Right renal cortex interstitium (tissue), 3 donors: ENCODE results near the gene MAD1L1. TPM values are rescaled to one million over a fixed set of nuclear protein-coding genes. Genes with fewer than 3 reads are reported as not detected.

Experiments used
- DNase-seq, 3 donors: peaks; one replicate each; pipeline ENCODE4 v3.0.0-alpha.2; 2013; ENCODE audit warnings: low read depth in 3 of 3, low spot score in 2 of 3
- polyA plus RNA-seq, 3 donors: library from polyadenylated mRNA; unstranded; fragments of 120-200 nt; gene quantifications; one replicate each; pipeline ENCODE4 v1.2.1, GENCODE V29; 2013; ENCODE audit not compliant: insufficient read length in 3 of 3

The MAD1L1 gene
- polyA plus RNA-seq, 3 donors = 22.9 to 26.0 (median 25.1) TPM

- DNase-seq = no peak
These were observed 29.6 kb downstream of the MAD1L1 start for GRCh38 chr7:2202901-2203765.

- DNase-seq = no peak
These were observed 30.4 kb downstream of the MAD1L1 start for GRCh38 chr7:2202361-2202761.

GRCh38 chr7:2201686-2202360 is 30.9 kb downstream of the MAD1L1 start:
- no peak for DNase-seq

DNA sequence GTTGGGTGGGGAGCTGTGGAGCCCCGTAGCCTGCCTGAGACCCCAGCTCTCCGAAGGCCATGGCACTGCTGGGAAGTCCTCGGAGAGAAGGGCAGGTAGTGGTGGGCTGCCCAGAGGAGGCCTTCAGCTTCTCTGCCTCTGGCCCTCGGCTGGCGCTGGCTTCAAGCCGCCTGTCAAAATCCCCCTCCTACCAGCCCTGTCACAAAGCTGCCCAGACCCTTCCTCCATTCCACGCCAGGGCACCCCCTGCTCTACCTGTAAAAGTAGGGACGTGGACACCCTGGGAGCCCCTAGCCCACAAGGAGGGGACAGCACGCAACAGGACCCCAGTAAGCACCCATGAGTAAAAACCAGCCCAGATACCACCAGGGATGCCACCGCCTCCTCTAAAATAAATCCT is 31.6 kb downstream of the MAD1L1 start:
- DNase-seq = no peak

- no peak for DNase-seq
These were observed 32.2 kb downstream of the MAD1L1 start for GRCh38 chr7:2200584-2200980.

GRCh38 chr7:2199956-2200583 is 32.7 kb downstream of the MAD1L1 start:
- no peak for DNase-seq

DNA sequence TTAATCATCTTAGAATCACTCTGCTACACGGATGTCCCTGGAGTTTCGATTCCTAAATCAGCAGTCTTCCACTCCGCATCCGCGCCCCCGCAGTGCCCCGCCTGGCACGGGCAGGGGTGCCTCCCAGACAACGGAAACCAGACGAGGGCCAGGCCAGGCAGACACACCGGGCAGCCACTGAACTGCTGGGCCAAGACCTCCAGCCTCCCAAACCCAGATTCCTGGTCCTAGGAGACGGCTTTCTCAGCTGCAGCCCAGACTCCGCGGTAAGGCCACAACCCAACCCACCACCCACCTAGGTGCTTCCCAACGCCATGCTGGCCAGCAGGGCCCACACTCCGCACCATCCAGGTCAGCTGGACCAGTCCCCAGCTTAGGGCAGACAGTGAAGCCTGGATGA is 33.2 kb downstream of the MAD1L1 start:
- DNase-seq = no peak

GRCh38 chr7:2198760-2199159 is 34.0 kb downstream of the MAD1L1 start:
- DNase-seq = no peak

- no peak for DNase-seq
These were observed 34.5 kb downstream of the MAD1L1 start for GRCh38 chr7:2198206-2198605.

DNA sequence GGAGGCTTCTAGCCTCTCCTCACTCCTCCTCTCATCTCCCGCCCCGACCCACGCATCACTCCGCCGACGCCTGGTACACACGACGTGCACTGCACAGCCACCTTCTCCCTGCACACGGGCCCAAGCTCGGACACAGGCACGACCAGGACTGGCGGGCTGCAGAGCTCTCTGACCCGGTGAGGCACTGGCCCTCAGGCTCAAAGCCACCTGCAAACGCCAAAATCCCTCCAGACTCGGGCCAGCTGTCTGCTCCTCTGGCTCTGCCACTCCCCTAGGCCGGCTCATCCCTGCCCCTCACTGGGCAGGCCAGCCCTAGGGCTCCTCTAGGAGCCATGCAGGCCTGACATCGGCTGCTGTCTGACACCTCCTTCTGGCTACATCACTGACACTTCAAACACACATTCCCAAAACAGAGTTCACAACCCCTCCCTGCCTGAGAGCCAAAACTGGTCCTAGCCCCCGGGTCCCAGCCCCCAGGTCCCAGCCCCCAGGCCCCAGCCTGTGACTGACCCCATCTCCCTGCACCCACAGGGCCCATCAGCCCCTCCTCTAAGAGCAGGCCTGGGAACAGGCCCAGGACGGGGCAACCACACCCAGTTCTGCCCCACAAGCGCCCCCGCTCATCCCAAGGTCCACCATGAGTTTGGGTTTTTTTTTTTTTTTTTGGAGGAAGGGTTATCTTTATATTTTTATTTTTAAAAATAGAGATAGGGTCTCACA is 35.1 kb downstream of the MAD1L1 start:
- no peak for DNase-seq

DNA sequence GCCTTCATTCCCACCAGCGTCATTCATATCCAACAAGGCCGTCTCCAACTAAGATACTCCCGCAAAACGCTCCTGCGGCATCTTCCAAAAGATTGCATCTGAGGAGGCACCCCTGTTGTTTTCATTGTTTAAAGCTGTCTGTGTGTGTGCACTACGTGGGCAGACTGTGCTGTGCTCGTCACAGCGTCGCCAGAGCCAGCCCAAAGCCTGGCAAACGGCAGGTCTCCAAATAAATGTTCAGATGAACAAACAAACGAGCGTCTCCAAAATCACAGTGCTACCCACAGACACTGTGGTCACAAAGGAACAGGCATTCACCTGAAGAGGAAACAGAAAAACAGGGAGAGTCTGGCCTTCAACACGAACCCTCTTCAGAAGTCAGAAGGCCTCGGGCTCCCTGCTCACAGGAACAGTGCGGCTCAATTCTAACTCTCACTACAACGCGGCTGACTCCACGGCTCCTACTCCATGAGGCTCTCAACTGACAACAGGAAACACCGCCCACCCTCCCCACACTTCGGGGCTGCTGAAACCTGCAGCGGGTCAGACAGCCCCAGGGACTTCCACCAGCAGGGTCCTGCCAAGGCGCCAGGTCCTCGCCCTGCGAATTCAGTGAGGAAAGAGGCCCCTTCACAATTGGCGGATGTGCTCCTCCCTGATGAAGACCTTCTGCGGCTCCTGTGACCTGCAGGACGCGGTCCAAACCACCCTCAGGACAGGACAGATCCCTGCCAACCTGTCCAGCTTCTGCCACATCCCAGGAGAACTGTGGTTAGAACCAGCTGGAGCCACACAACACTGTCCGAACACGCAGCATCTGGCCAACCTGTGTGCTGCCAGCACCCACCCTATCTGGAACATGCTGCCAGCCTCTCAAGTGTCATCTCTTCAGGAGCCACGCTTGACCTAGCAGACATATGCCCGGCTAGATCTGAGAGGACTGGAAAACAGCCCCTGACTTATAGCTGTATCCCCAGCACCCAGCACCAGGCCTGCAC is 36.1 kb downstream of the MAD1L1 start:
- DNase-seq = no peak

DNA sequence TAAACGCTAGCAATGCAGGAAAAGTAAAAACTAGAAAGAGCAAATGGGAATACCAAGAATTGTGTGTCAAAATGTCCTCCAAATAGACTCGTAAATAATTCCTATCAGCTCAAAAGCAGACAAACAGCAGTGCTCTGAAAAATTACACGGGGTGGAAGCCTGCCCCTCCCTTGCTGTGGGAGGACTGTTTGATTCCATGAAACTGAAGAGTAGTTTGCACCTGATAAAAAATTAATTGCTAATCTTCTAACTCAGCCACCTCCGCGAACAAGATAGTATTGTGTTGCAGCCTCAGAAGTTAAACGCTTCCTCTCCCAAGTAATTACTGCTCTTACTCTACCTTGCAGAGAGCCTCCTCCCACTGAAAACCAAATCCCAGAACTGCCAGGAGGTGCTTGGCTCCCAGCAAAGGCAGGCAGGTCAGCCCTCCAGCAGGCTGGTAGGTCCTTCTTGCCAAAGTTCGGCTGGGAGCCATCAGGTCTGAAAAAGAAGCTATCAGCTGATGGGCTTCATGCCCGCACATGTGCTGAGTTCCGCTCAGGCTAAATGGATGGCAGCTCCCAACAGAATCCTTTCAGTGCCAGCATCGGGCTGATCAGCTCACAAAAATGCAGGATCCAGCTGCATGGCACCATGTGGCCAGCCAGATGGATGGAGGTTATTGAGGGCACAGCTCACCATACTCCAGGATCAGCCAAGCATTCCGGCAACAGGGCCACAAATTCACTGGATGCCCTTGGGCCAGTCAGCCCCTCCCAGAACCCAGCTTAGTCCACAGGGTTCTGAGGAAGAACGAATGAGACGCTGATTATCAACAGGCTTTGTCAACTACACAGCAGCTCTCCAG is 37.1 kb downstream of the MAD1L1 start:
- no peak for DNase-seq

DNA sequence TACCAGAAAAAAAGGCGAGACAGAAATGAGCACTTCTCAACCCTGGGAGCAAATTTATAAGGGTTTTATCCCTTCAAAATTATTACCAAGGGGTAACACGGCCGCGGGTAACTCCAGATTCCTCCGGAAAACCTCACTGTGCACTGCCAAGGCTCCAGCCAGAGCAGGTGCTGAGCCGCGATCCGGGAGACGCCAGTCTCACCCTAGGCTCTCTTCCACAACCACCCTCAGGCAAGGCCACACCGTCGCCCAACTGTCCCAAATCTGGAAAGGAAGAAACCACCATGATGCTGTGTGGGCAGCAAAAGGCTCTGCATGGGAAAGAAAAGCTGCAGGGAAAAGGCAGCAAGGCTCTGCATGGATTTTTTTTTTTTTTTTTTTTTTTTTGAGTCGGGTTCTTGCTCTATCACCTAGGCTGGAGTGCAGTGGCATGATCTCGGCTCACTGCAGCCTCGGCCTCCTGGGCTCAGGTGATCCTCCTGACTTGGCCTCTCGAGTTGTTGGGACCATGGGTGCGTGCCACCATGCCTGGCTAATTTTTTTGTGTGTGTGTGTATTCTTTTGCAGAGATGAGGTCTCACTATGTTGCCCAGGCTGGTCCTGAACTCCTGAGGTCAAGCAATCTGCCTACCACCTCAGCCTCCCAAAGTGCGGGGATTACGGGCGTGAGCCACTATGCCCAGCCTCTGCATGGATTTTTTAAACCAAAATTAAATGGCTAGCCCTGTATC is 39.0 kb downstream of the MAD1L1 start:
- DNase-seq = no peak

DNA sequence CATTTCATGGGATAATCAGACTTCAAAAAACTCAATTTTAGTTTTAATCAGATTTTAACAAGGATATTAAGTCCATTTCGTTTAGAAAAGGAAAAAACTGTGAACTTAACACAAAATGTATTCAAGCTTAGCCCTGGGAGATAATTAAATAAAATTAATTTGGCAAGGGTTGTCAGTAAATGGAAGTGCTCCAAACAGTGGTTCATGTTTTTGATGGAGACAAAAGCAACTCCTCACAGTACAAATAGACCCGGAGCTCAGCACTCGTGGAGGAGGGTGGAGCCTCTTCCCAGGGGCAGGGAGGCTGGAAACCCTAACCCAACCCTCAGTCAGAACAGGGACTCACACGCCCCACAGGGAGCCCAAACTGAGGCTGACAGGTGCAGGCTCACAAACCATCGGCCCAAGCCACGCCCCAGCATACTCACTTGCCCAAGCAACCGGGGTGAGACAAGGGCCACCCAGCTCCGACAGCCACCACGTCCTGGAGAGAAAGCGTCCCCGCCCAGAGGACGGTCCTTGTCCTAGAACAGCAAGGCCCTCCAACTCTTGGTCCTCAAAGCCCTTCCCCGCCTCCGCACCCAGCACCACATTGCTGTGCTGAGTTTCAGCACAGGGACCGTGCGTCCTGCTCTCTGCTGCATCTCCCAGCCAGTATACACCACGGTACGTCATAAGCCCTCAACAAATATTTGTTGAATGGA is 39.8 kb downstream of the MAD1L1 start:
- DNase-seq = no peak

DNA sequence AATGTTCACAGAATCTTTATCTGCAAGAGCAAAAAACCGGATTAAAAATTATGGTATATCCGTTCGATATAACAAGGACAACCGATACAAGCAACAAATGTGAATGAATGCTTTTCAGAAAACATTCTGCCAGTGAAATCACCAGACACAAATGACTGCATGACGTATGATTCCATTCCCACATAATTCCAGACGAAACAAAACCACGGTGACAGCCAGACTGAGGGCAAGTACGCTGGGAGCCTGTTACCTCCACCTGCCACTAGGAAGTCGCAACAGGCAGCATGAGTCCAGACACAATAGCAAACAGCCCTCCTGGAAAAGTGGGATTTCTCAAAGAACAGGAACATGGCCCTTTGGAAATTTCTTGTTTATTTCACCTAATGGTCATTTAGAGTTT is 41.7 kb downstream of the MAD1L1 start:
- no peak for DNase-seq

DNA sequence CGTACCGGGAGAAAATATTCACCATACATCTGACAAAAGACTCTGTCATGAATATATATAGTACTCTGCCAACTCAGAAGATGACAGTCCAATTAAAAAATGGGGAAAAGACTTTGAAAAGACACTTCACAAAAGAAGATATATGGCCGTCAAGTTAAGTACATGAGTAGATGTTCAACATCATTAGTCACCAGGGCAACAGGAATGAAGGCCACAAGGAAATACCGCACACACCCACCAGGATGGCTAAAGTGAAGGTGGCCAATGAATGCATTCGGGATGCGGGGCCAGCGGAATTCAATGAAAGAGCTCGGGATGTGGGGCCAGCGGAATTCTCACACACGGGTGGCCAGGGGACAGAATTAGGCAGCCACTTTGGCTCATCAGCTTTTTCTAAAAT is 42.2 kb downstream of the MAD1L1 start:
- DNase-seq = no peak

DNA sequence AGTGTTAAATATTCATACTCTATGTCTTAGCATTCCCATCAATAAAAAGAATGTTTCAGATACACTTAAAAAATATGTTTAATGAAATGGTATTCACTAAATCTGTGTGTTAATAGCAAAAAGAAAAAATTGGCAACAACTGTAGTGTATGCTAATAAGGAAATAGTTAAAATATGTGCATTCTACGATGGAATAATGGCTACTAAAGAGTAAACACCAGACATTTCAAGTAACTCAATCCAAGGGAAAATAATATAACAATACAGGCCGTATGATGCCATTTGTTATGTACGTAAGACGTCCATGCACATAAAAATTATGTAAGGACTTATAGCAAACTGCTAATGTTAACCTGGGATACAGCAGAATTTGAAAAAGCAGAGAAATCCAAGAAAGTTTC is 46.6 kb downstream of the MAD1L1 start:
- no peak for DNase-seq

DNA sequence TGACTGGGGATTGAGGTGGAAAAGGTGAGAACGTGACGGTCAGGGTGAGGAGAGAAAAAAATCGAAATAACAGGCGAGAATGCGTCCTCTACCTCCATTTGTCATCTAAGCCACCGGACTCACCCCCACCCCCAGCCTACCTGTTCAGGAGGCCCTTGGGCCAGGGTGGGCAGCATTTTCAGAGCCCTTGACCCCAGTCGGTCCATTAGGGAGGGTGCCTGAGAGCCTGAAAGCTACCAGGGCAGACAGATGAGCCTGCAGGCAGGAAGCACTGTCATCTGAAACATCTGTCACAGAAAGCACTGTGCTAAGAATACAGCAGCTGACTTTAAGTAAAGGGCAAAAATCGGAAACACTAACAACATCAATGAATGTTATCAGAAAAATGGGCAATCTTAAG is 47.0 kb downstream of the MAD1L1 start:
- DNase-seq = no peak
